BLaER1 (cell line): ENCODE data around the gene ERCC5.

Experiments
- H3K27ac ChIP-seq: shearing (Covaris generic); formaldehyde crosslinking; 2 replicates; pipeline ENCODE4 v1.8.1; 2022
- H3K27me3 ChIP-seq: shearing (Covaris generic); formaldehyde crosslinking; 2 replicates; pipeline ENCODE4 v1.8.1; 2022
- H3K36me3 ChIP-seq: shearing (Covaris generic); formaldehyde crosslinking; 2 replicates; pipeline ENCODE4 v1.8.1; 2022
- H3K4me1 ChIP-seq: shearing (Covaris generic); formaldehyde crosslinking; 2 replicates; pipeline ENCODE4 v1.8.1; 2022
- H3K4me2 ChIP-seq: shearing (Covaris generic); formaldehyde crosslinking; 2 replicates; pipeline ENCODE4 v1.8.1; 2022
- H3K4me3 ChIP-seq: shearing (Covaris generic); formaldehyde crosslinking; 2 replicates; pipeline ENCODE4 v1.8.1; 2022
- H3K9ac ChIP-seq: shearing (Covaris generic); formaldehyde crosslinking; 2 replicates; pipeline ENCODE4 v1.8.1; 2022
- H3K9me3 ChIP-seq: shearing (Covaris generic); formaldehyde crosslinking; 2 replicates; pipeline ENCODE4 v1.8.1; 2022
- H4K20me1 ChIP-seq: shearing (Covaris generic); formaldehyde crosslinking; 2 replicates; pipeline ENCODE4 v1.8.1; 2022
- Cebpa-rat ChIP-seq: shearing (Covaris generic); IDR thresholded peaks from 2 replicates; pipeline ENCODE4 v1.8.1; 2022

Gene ERCC5

GRCh38 chr13:102863590-102863989 lies 17.8 kb downstream of the ERCC5 start:
- Histone ChIP-seq H3K4me1 (no peaks in the 10 kb centered on the region), H3K9me3 (no peaks in the 10 kb centered on the region), H3K4me2 (no peak overlapping the region), H3K9ac (no peak overlapping the region), H3K27me3 (no peaks in the 10 kb centered on the region), H3K4me3 (no peak overlapping the region), H3K27ac (no peak overlapping the region), H3K36me3 (peaks cover 99% of the 10 kb centered on the region), H4K20me1 (peaks cover 57% of the 10 kb centered on the region)
- TF ChIP-seq Cebpa-rat, result no peak

GRCh38 chr13:102868366-102868936 lies 22.6 kb downstream of the ERCC5 start:
- Histone ChIP-seq H4K20me1 (peaks cover 66% of the 10 kb centered on the region), H3K4me3 (no peak overlapping the region), H3K4me1 (no peaks in the 10 kb centered on the region), H3K4me2 (no peak overlapping the region), H3K36me3 (peaks cover 88% of the 10 kb centered on the region), H3K9me3 (no peaks in the 10 kb centered on the region), H3K27me3 (no peaks in the 10 kb centered on the region), H3K9ac (no peak overlapping the region), H3K27ac (no peak overlapping the region)
- TF ChIP-seq Cebpa-rat, result no peak

DNA sequence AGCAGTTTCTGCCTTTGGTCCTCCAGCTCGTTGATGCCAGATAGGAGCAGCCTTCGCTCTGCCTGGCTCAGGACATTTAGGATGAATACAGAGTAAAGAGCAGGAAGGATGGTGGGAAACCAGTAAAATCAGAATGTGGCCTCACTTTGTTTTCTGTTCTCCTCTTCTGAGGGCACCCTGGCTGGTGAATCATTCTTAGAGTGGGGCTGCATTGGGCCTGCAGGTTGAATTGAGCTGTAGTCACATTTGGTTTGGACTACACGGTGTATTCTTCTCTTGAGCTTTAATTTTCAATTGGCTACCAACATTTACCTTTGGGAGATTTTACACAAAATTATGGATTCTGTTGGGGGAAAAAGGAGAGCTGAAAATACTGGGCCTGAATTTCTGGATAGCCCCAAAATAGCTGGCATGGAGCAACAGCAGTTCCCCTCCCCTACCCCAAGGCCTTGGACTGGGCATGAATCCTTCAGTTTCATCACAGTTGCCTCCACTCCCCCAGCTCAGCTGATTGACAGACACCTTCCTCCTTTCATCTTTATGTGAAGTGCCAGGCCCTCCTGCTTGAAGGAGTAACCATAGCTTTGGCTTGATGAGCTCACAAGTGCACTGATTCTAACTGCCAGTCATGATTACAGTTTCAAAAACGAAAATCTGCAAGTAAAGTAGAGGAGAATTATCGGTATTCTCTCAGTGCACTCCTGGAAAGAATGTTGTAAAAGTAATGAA lies 24.3 kb downstream of the ERCC5 start:
- H3K4me2 ChIP-seq, result no peak overlapping the region
- no peaks in the 10 kb centered on the region for H3K27me3 ChIP-seq
- H4K20me1 ChIP-seq, result peaks cover 49% of the 10 kb centered on the region
- H3K4me3 ChIP-seq, result no peak overlapping the region
- no peak overlapping the region for H3K9ac ChIP-seq
- no peaks in the 10 kb centered on the region for H3K9me3 ChIP-seq
- peaks cover 85% of the 10 kb centered on the region for H3K36me3 ChIP-seq
- no peak overlapping the region for H3K27ac ChIP-seq
- no peak for TF ChIP-seq Cebpa-rat
- H3K4me1 ChIP-seq, result no peaks in the 10 kb centered on the region

DNA sequence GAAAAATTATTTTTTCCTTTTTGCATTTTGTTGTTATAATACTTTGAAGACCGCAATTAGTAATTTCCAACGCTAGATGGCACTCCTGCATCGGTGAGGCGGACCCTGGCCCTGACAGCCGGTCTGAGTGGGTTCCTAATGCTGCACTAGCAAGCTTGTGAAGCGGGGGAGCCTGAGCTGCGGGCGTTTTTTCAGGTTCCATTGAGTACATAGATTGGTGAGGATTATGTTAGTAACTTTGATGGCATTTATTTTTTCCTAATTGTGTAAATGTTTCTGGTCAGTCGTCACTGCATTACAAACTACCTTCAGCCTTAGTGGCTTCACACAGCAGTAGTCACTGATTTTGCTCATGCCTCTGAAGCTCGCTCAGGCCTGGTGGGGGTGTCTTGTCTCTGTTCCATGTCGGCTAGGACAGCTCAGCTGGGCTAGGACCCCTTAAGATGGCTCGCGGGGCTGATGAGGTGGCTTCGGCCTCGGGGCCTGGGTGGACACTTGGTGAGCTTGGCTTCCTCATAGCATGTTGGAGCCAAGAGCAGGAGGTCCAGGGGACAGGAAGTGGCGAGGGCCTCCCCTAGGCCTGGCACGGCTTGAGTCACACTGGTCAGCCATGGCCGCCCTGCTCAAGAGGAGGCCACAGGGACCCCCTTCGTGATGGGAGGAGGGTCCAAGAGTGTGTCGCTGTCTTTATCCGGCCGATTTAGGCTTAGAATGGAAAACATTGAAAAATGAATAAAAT lies 25.0 kb downstream of the ERCC5 start:
- H3K27me3 ChIP-seq, result no peaks in the 10 kb centered on the region
- no peak overlapping the region for H3K27ac ChIP-seq
- no peaks in the 10 kb centered on the region for H3K9me3 ChIP-seq
- no peak overlapping the region for H3K4me2 ChIP-seq
- peaks cover 42% of the 10 kb centered on the region for H4K20me1 ChIP-seq
- peaks cover 85% of the 10 kb centered on the region for H3K36me3 ChIP-seq
- H3K4me3 ChIP-seq, result no peak overlapping the region
- no peaks in the 10 kb centered on the region for H3K4me1 ChIP-seq
- H3K9ac ChIP-seq, result no peak overlapping the region
- no peak for TF ChIP-seq Cebpa-rat

DNA sequence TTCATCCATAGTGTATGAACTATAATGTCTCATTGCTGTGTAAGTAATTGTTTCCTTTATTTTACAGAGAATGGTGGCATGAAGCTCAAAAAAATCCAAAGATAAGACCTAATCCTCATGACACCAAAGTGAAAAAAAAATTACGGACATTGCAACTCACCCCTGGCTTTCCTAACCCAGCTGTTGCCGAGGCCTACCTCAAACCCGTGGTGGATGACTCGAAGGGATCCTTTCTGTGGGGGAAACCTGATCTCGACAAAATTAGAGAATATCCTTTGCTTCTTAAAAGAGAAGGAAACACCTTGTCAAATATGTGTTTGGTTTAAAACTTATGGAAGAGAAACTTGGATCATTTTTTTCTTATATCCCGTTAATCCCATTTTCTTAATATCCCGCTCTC lies 26.3 kb downstream of the ERCC5 start:
- Histone ChIP-seq H3K4me3 (no peak overlapping the region), H3K27ac (no peak overlapping the region), H3K9ac (no peak overlapping the region), H3K9me3 (no peaks in the 10 kb centered on the region), H3K4me2 (no peak overlapping the region), H3K27me3 (no peaks in the 10 kb centered on the region), H3K36me3 (peaks cover 85% of the 10 kb centered on the region), H4K20me1 (peaks cover 33% of the 10 kb centered on the region), H3K4me1 (no peaks in the 10 kb centered on the region)
- TF ChIP-seq Cebpa-rat, result no peak

DNA sequence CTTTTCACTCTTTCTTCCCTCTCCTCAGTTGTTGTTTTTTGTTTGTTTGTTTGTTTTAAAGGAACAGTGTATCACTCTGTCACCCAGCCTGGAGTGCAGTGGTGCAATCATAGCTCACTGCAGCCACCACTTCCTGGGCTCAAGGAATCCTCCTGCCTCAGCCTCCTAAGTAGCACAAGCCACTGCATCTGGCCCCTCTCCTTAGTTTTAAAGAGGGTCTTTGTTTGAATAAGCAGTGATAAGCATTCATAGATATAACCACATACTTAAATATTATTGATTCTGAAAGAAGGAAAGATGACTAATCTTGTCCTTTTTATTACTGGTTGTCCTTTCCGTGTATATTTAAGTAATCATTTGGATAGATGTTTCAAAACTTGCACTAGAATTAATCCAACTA lies 26.7 kb downstream of the ERCC5 start:
- Histone ChIP-seq H3K27me3 (no peaks in the 10 kb centered on the region), H4K20me1 (peaks cover 29% of the 10 kb centered on the region), H3K4me1 (no peaks in the 10 kb centered on the region), H3K4me3 (no peak overlapping the region), H3K9ac (no peak overlapping the region), H3K27ac (no peak overlapping the region), H3K9me3 (no peaks in the 10 kb centered on the region), H3K4me2 (no peak overlapping the region), H3K36me3 (peaks cover 85% of the 10 kb centered on the region)
- no peak for TF ChIP-seq Cebpa-rat

- no peak for TF ChIP-seq Cebpa-rat
- no peaks in the 10 kb centered on the region for H3K4me1 ChIP-seq
- no peak overlapping the region for H3K27ac ChIP-seq
- H3K9ac ChIP-seq, result no peak overlapping the region
- H4K20me1 ChIP-seq, result peaks cover 21% of the 10 kb centered on the region
- peaks cover 74% of the 10 kb centered on the region for H3K36me3 ChIP-seq
- H3K27me3 ChIP-seq, result no peaks in the 10 kb centered on the region
- no peak overlapping the region for H3K4me2 ChIP-seq
- no peaks in the 10 kb centered on the region for H3K9me3 ChIP-seq
- no peak overlapping the region for H3K4me3 ChIP-seq
Measured at GRCh38 chr13:102873653-102874052, 27.8 kb downstream of the ERCC5 start.

DNA sequence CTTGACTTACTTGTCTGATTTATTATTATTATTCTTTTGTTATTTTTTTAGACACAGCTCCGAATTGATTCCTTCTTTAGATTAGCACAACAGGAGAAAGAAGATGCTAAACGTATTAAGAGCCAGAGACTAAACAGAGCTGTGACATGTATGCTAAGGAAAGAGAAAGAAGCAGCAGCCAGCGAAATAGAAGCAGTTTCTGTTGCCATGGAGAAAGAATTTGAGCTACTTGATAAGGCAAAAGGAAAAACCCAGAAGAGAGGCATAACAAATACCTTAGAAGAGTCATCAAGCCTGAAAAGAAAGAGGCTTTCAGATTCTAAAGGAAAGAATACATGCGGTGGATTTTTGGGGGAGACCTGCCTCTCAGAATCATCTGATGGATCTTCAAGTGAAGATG lies 29.4 kb downstream of the ERCC5 start:
- H3K36me3 ChIP-seq, result peaks cover 64% of the 10 kb centered on the region
- H3K27me3 ChIP-seq, result no peaks in the 10 kb centered on the region
- H4K20me1 ChIP-seq, result peaks cover 10% of the 10 kb centered on the region
- H3K27ac ChIP-seq, result no peak overlapping the region
- no peak for TF ChIP-seq Cebpa-rat
- no peak overlapping the region for H3K4me3 ChIP-seq
- H3K4me1 ChIP-seq, result no peaks in the 10 kb centered on the region
- no peaks in the 10 kb centered on the region for H3K9me3 ChIP-seq
- H3K4me2 ChIP-seq, result no peak overlapping the region
- H3K9ac ChIP-seq, result no peak overlapping the region

GRCh38 chr13:102877303-102877702 lies 31.5 kb downstream of the ERCC5 start:
- H3K4me1 ChIP-seq, result no peaks in the 10 kb centered on the region
- peaks cover 54% of the 10 kb centered on the region for H3K36me3 ChIP-seq
- H3K27me3 ChIP-seq, result no peaks in the 10 kb centered on the region
- H4K20me1 ChIP-seq, result no peaks in the 10 kb centered on the region
- H3K9ac ChIP-seq, result no peak overlapping the region
- H3K27ac ChIP-seq, result no peak overlapping the region
- no peak overlapping the region for H3K4me2 ChIP-seq
- TF ChIP-seq Cebpa-rat, result no peak
- H3K4me3 ChIP-seq, result no peak overlapping the region
- H3K9me3 ChIP-seq, result no peaks in the 10 kb centered on the region

GRCh38 chr13:102878481-102878880 lies 32.6 kb downstream of the ERCC5 start:
- Histone ChIP-seq H3K9ac (no peak overlapping the region), H3K4me1 (no peaks in the 10 kb centered on the region), H3K4me2 (no peak overlapping the region), H3K9me3 (no peaks in the 10 kb centered on the region), H3K4me3 (no peak overlapping the region), H3K36me3 (peaks cover 42% of the 10 kb centered on the region), H4K20me1 (no peaks in the 10 kb centered on the region), H3K27ac (no peak overlapping the region), H3K27me3 (no peaks in the 10 kb centered on the region)
- no peak for TF ChIP-seq Cebpa-rat
